IMR-90 (cell line): ENCODE results near the gene SLC25A5. TPM values are rescaled to one million over a fixed set of nuclear protein-coding genes. Genes with fewer than 3 reads are reported as not detected.

ENCODE experiments used
- ATAC-seq: fragments of 200-7000 bp; cut with Tn5 transposase; 2 replicates; pipeline ENCODE4 v1.9.1; 2020; ENCODE audit warnings: low read depth, mild to moderate bottlenecking, moderate library complexity
- BruUV-seq: library from RNA; stranded (reverse); fragments of 400-500 nt; replicated peaks from 2 replicates; lab custom pipeline; 2021; lab: Mats Ljungman, UMichigan
- CTCF ChIA-PET: fragments of 300-600 bp; formaldehyde crosslinking; extraction: SDS; loops from one replicate; lab custom pipeline; 2021; ENCODE audit warnings: antibody characterized with exemption; lab: Yijun Ruan, JAX
- POLR2A ChIA-PET: fragments of 300-600 bp; sonication (Branson Sonifier 250); formaldehyde crosslinking; loops from one replicate; lab custom pipeline; 2022; ENCODE audit warnings: antibody characterized with exemption; ENCODE audit not compliant: unreplicated experiment; lab: Charles Lee
- DNase-seq: peaks from one replicate; pipeline ENCODE4 v3.0.0; 2013
- H2AFZ ChIP-seq: replicated peaks from 2 replicates; pipeline ENCODE3; 2013; ENCODE audit warnings: low read length, mild to moderate bottlenecking; ENCODE audit not compliant: poor library complexity
- H2AK5ac ChIP-seq: 2 replicates; pipeline ENCODE4 v1.6.1; 2013; ENCODE audit warnings: low read depth, low read length, inconsistent platforms
- H2AK9ac ChIP-seq: replicated peaks from 2 replicates; pipeline ENCODE3; 2013; ENCODE audit warnings: mild to moderate bottlenecking, low read depth, low read length, moderate library complexity; ENCODE audit not compliant: poor library complexity
- H2BK120ac ChIP-seq: 2 replicates; pipeline ENCODE4 v1.6.1; 2013; ENCODE audit warnings: low read depth, low read length, inconsistent platforms
- H2BK15ac ChIP-seq: 3 replicates; pipeline ENCODE4 v1.6.1; 2013; ENCODE audit warnings: low read depth, low read length, inconsistent platforms
- H2BK20ac ChIP-seq: 2 replicates; pipeline ENCODE4 v1.6.1; 2013; ENCODE audit warnings: low read depth, mild to moderate bottlenecking, inconsistent platforms, low read length, moderate library complexity
- H2BK5ac ChIP-seq: 2 replicates; pipeline ENCODE4 v1.6.1; 2013; ENCODE audit warnings: mild to moderate bottlenecking, low read depth, low read length, inconsistent platforms; ENCODE audit not compliant: poor library complexity, severe bottlenecking
- H3K14ac ChIP-seq: replicated peaks from 2 replicates; pipeline ENCODE4 v1.6.1; 2013; ENCODE audit warnings: low read depth, low read length, inconsistent platforms
- H3K18ac ChIP-seq: 2 replicates; pipeline ENCODE4 v1.6.1; 2013; ENCODE audit warnings: low read depth, low read length, control low read depth
- H3K23ac ChIP-seq: 2 replicates; pipeline ENCODE4 v1.6.1; 2013; ENCODE audit warnings: low read depth, low read length, inconsistent platforms
- H3K27ac ChIP-seq: 2 replicates; pipeline ENCODE4 v1.5.1; 2013; ENCODE audit warnings: mild to moderate bottlenecking, control low read depth, low read length; ENCODE audit not compliant: insufficient read depth
- H3K27me3 ChIP-seq: 2 replicates; pipeline ENCODE4 v1.6.1; 2013; ENCODE audit warnings: low read length; ENCODE audit not compliant: control insufficient read depth, insufficient read depth
- H3K36me3 ChIP-seq: 2 replicates; pipeline ENCODE4 v1.6.1; 2013; ENCODE audit warnings: low read length, mixed read lengths; ENCODE audit not compliant: control insufficient read depth, insufficient read depth
- H3K4ac ChIP-seq: 2 replicates; pipeline ENCODE4 v1.6.1; 2013; ENCODE audit warnings: low read depth, low read length, inconsistent platforms
- H3K4me1 ChIP-seq: 2 replicates; pipeline ENCODE4 v1.6.1; 2013; ENCODE audit warnings: low read length, mixed read lengths; ENCODE audit not compliant: control insufficient read depth, insufficient read depth
- H3K4me2 ChIP-seq: 2 replicates; pipeline ENCODE4 v1.6.1; 2013; ENCODE audit warnings: low read depth, mild to moderate bottlenecking, control low read depth, low read length, moderate library complexity
- H3K4me3 ChIP-seq: 2 replicates; pipeline ENCODE4 v1.5.1; 2013; ENCODE audit warnings: low read depth, mild to moderate bottlenecking, control low read depth, low read length, moderate library complexity; ENCODE audit not compliant: insufficient read depth
- H3K56ac ChIP-seq: 2 replicates; pipeline ENCODE4 v1.6.1; 2013; ENCODE audit warnings: low read length, inconsistent platforms; ENCODE audit not compliant: insufficient read depth; ENCODE audit errors: extremely low read depth
- H3K79me1 ChIP-seq, 2 experiments: 2 replicates each; pipeline ENCODE4 v1.6.1; 2013; ENCODE audit warnings: low read length in 2 of 2, inconsistent platforms in 1 of 2, low read depth in 1 of 2
- H3K9ac ChIP-seq: 2 replicates; pipeline ENCODE4 v1.6.1; 2013; ENCODE audit warnings: low read depth, low read length, control low read depth
- H3K9me1 ChIP-seq: 2 replicates; pipeline ENCODE4 v1.6.1; 2013; ENCODE audit warnings: low read length, inconsistent platforms; ENCODE audit not compliant: insufficient read depth
- H3K9me3 ChIP-seq: 2 replicates; pipeline ENCODE4 v1.6.1; 2013; ENCODE audit warnings: low read length; ENCODE audit not compliant: control insufficient read depth, insufficient read depth
- H4K20me1 ChIP-seq: 2 replicates; pipeline ENCODE4 v1.6.1; 2013; ENCODE audit warnings: low read length, inconsistent platforms; ENCODE audit not compliant: insufficient read depth
- H4K5ac ChIP-seq: 2 replicates; pipeline ENCODE4 v1.6.1; 2013; ENCODE audit warnings: mild to moderate bottlenecking, low read depth, low read length, control low read depth
- H4K8ac ChIP-seq, 2 experiments: 2 replicates each; pipeline ENCODE4 v1.6.1; 2013; ENCODE audit warnings: low read depth in 2 of 2, low read length in 2 of 2, control low read depth in 1 of 2, inconsistent platforms in 1 of 2
- H4K91ac ChIP-seq: 2 replicates; pipeline ENCODE4 v1.6.1; 2013; ENCODE audit warnings: low read depth, low read length, inconsistent platforms; ENCODE audit not compliant: insufficient read depth
- CEBPB ChIP-seq: IDR thresholded peaks from 2 replicates; pipeline ENCODE4 v1.6.1; 2012; ENCODE audit warnings: low read depth, low read length, improper control_type of control experiment
- CTCF ChIP-seq: conservative IDR thresholded peaks from 2 replicates; pipeline ENCODE4 v1.5.1; 2012; ENCODE audit warnings: mild to moderate bottlenecking, low read depth, low read length, improper control_type of control experiment
- FOS ChIP-seq: fragments of 150-350 bp; IDR thresholded peaks from 2 replicates; pipeline ENCODE4 v1.6.1; 2016; ENCODE audit warnings: low read depth, low read length
- POLR2A ChIP-seq: IDR thresholded peaks from 2 replicates; pipeline ENCODE4 v1.6.1; 2012; ENCODE audit warnings: mild to moderate bottlenecking, low read depth, low read length
- RAD21 ChIP-seq: IDR thresholded peaks from 2 replicates; pipeline ENCODE4 v1.6.1; 2012; ENCODE audit warnings: low read length, improper control_type of control experiment
- RFX5 ChIP-seq: IDR thresholded peaks from 2 replicates; pipeline ENCODE4 v1.8.0; 2012; ENCODE audit warnings: low read depth, mild to moderate bottlenecking, low read length, moderate library complexity
- SMC3 ChIP-seq: fragments of 150-350 bp; IDR thresholded peaks from 2 replicates; pipeline ENCODE4 v1.6.1; 2016; ENCODE audit warnings: low read depth, mild to moderate bottlenecking, antibody characterized with exemption, low read length, moderate library complexity
- WGBS, 2 experiments: methylation state at CpG; one replicate each; pipeline versions ENCODE4 v1.1.5 to v1.1.7; 2013; ENCODE audit warnings: missing lambda C conversion rate in 2 of 2; ENCODE audit not compliant: insufficient read length in 1 of 2; ENCODE audit errors: extremely low coverage in 2 of 2; 5-methylcytosine and 5-hydroxymethylcytosine counted together
- dilution Hi-C: fragments of 300-500 bp; cut with HindIII; formaldehyde crosslinking; loops from one replicate; pipeline ENCODE4 v1.14.3; 2018; ENCODE audit warnings: low sequenced_read_pairs; ENCODE audit not compliant: unreplicated experiment
- in situ Hi-C: fragments of 300-500 bp; cut with MboI; formaldehyde crosslinking; loops from 3 replicates; pipeline ENCODE4 v1.14.3; 2019; ENCODE audit warnings: low sequenced_read_pairs, inconsistent platforms, mixed read lengths
- intact Hi-C: fragments of 100-400 bp; cut with micrococcal nuclease; formaldehyde crosslinking; loops from 2 replicates; pipeline ENCODE4 v1.10.0; 2022
- polyA plus RNA-seq, 3 experiments: library from polyadenylated mRNA; depleted of rRNA; stranded (reverse); fragments of >200 nt; gene quantifications; 2 replicates each; pipeline ENCODE4 v1.2.3, GENCODE V29; 2012; ENCODE audit warnings: low replicate concordance in 1 of 3
- total RNA-seq: library from RNA; depleted of rRNA; stranded (reverse); fragments of >200 nt; gene quantifications from 2 replicates; pipeline ENCODE4 v1.2.3, GENCODE V29; 2012

The SLC25A5 gene
- total and polyA plus RNA-seq, 2 of the 4 experiments (the other 2 are of a cell fraction): 216 to 337 TPM

DNA sequence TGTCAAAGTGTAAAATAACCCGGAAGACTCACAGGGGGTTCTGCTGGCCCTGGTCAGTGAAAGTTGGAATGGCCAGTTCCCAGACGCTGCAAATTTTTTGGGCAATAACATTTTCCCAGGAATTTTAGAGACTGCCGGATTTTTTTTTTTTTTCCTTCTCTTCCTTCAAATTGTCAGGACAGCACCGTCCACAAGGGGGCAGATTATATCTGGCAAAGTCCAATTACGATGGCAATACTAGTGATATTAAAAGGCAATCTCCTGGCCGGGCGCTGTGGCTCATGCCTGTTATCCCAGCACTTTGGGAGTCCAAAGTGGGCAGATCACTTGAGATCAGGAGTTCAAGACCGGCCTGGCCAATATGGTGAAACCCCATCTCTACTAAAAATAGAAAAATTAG is 20.5 kb downstream of the SLC25A5 start:
- Histone ChIP-seq H3K14ac (no peak overlapping the region), H3K4me3 (no peak overlapping the region), H3K27ac (no peak overlapping the region), H2BK5ac (no peak overlapping the region), H2BK120ac (no peak overlapping the region), H2BK20ac (no peak overlapping the region), H4K8ac (no peak overlapping the region), H3K9ac (no peak overlapping the region), H3K27me3 (no peaks in the 10 kb centered on the region), H3K4ac (no peak overlapping the region), H3K79me1 (no peaks in the 10 kb centered on the region), H3K9me1 (no peaks in the 10 kb centered on the region), H4K5ac (no peak overlapping the region), H4K91ac (no peak overlapping the region), H2AK5ac (no peak overlapping the region), H2BK15ac (no peak overlapping the region), H3K56ac (no peak overlapping the region), H3K18ac (no peak overlapping the region), H3K23ac (no peak overlapping the region), H3K4me1 (no peaks in the 10 kb centered on the region), H2AK9ac (no peak overlapping the region), H3K36me3 (no peaks in the 10 kb centered on the region), H4K20me1 (no peaks in the 10 kb centered on the region), H2AFZ (no peak overlapping the region), H3K9me3 (no peaks in the 10 kb centered on the region), H3K4me2 (no peak overlapping the region)
- WGBS, 2 experiments: no CpG with 5 or more reads among the region's 8 CpGs
- intact Hi-C loops (loop anchor here (1.0 to 10.0 kb wide), 2 partner anchors 24 to 726 kb away; no protein-coding TSS in a partner anchor), in situ Hi-C loops (no loop called here), dilution Hi-C loops (no loop called here)
- BruUV-seq: no TSS peak
- ATAC-seq (peak; percentile 67), DNase-seq (peak; percentile 51)
- TF ChIP-seq FOS: no peak
- peak; percentile 67 for TF ChIP-seq CTCF
- no peak for TF ChIP-seq CEBPB
- TF ChIP-seq RFX5: no peak
- TF ChIP-seq RAD21: peak; percentile 65
- no peak for TF ChIP-seq POLR2A
- peak; percentile 79 for TF ChIP-seq SMC3
- CTCF ChIA-PET: interaction anchor here (0.6 to 6.1 kb wide), 4 partner anchors 10 to 23 kb away, joined by 7 to 33 read pairs (median 8); no protein-coding TSS in a partner anchor
- POLR2A ChIA-PET: no interaction called here
